ENCODE data around the gene CAMK2N2.
A peak's percentile ranks its signal among the peaks of the same experiment; 100 is the strongest.

CAMK2N2 gene

GRCh38 chr3:184290331-184290730, 29.0 kb upstream of the CAMK2N2 start:
- H3K9me2 ChIP-seq (replicated peaks; ENCODE audit: control insufficient read depth, low read length), result no peaks in the 10 kb centered on the region
- no peaks in the 10 kb centered on the region for H3K79me2 ChIP-seq (ENCODE audit: control insufficient read depth, low read length)
- no peak overlapping the region for H3K27ac ChIP-seq (ENCODE audit: low read depth, low read length)
- H3K4me1 ChIP-seq (ENCODE audit: control insufficient read depth, low read length), result no peaks in the 10 kb centered on the region
- H4K20me1 ChIP-seq (ENCODE audit: control insufficient read depth, insufficient read depth, low read depth, low read length), result no peaks in the 10 kb centered on the region
- no peak overlapping the region for H3K4me3 ChIP-seq (ENCODE audit: low read length)
- no peaks in the 10 kb centered on the region for H3K36me3 ChIP-seq (ENCODE audit: control insufficient read depth, low read length)
- H3K4me2 ChIP-seq (ENCODE audit: low read length), result no peak overlapping the region
- peaks cover 12% of the 10 kb centered on the region for H3K27me3 ChIP-seq (ENCODE audit: control insufficient read depth, low read length)
- H3F3A ChIP-seq (ENCODE audit: control insufficient read depth, insufficient read depth), result no peaks in the 10 kb centered on the region
- H3K9me3 ChIP-seq (ENCODE audit: control insufficient read depth, insufficient read depth, low read length), result no peaks in the 10 kb centered on the region
- no peak for TF ChIP-seq CTCF (IDR thresholded peaks at IDR 0.05; ENCODE audit: low read depth, low read length, poor library complexity, severe bottlenecking)
- TF ChIP-seq EZH2phosphoT487 (IDR thresholded peaks at IDR 0.05; ENCODE audit: borderline replicate concordance, low read length), result no peak

GRCh38 chr3:184289426-184289938, 28.1 kb upstream of the CAMK2N2 start:
- Histone ChIP-seq H3K9me3 (ENCODE audit: control insufficient read depth, insufficient read depth, low read length) (no peaks in the 10 kb centered on the region), H3K27me3 (ENCODE audit: control insufficient read depth, low read length) (peaks cover 14% of the 10 kb centered on the region), H3K79me2 (ENCODE audit: control insufficient read depth, low read length) (no peaks in the 10 kb centered on the region), H3K36me3 (ENCODE audit: control insufficient read depth, low read length) (no peaks in the 10 kb centered on the region), H3K4me1 (ENCODE audit: control insufficient read depth, low read length) (no peaks in the 10 kb centered on the region), H4K20me1 (ENCODE audit: control insufficient read depth, insufficient read depth, low read depth, low read length) (no peaks in the 10 kb centered on the region), H3F3A (ENCODE audit: control insufficient read depth, insufficient read depth) (no peaks in the 10 kb centered on the region), H3K4me2 (ENCODE audit: low read length) (no peak overlapping the region), H3K4me3 (ENCODE audit: low read length) (no peak overlapping the region), H3K27ac (ENCODE audit: low read depth, low read length) (no peak overlapping the region), H3K9me2 (replicated peaks; ENCODE audit: control insufficient read depth, low read length) (no peaks in the 10 kb centered on the region)
- TF ChIP-seq EZH2phosphoT487 (IDR thresholded peaks at IDR 0.05; ENCODE audit: borderline replicate concordance, low read length), result no peak
- peak; percentile 83 for TF ChIP-seq CTCF (IDR thresholded peaks at IDR 0.05; ENCODE audit: low read depth, low read length, poor library complexity, severe bottlenecking)

GRCh38 chr3:184284696-184285095, 23.3 kb upstream of the CAMK2N2 start:
- TF ChIP-seq CTCF (IDR thresholded peaks at IDR 0.05; ENCODE audit: low read depth, low read length, poor library complexity, severe bottlenecking), result peak; percentile 52
- no peak for TF ChIP-seq EZH2phosphoT487 (IDR thresholded peaks at IDR 0.05; ENCODE audit: borderline replicate concordance, low read length)
- Histone ChIP-seq H3F3A (ENCODE audit: control insufficient read depth, insufficient read depth) (no peaks in the 10 kb centered on the region), H4K20me1 (ENCODE audit: control insufficient read depth, insufficient read depth, low read depth, low read length) (no peaks in the 10 kb centered on the region), H3K27ac (ENCODE audit: low read depth, low read length) (no peak overlapping the region), H3K27me3 (ENCODE audit: control insufficient read depth, low read length) (peaks cover 8% of the 10 kb centered on the region), H3K9me3 (ENCODE audit: control insufficient read depth, insufficient read depth, low read length) (no peaks in the 10 kb centered on the region), H3K9me2 (replicated peaks; ENCODE audit: control insufficient read depth, low read length) (no peaks in the 10 kb centered on the region), H3K79me2 (ENCODE audit: control insufficient read depth, low read length) (no peaks in the 10 kb centered on the region), H3K36me3 (ENCODE audit: control insufficient read depth, low read length) (no peaks in the 10 kb centered on the region), H3K4me3 (ENCODE audit: low read length) (no peak overlapping the region), H3K4me1 (ENCODE audit: control insufficient read depth, low read length) (no peaks in the 10 kb centered on the region), H3K4me2 (ENCODE audit: low read length) (no peak overlapping the region)

Measured in DOHH2 (cell line).